BLaER1 treated with 17β-estradiol and CSF1 and Interleukin-3, amounts not matched to agents 10 nM and 100 nM (cell line): Measurements from ENCODE around the gene KDM6A.
"Not testable (repeated sequence)": the region's sequence is repeated elsewhere in the genome, so short reads cannot be mapped to it uniquely, and the experiment has no call there.

Source experiments
- H3K27ac ChIP-seq, 11 experiments: shearing (Covaris generic); formaldehyde crosslinking; 2 replicates each; pipeline ENCODE4 v1.8.1; 2022
- H3K27me3 ChIP-seq, 11 experiments: shearing (Covaris generic); formaldehyde crosslinking; 2 replicates each; pipeline ENCODE4 v1.8.1; 2022
- H3K36me3 ChIP-seq, 11 experiments: shearing (Covaris generic); formaldehyde crosslinking; 2 replicates each; pipeline ENCODE4 v1.8.1; 2022
- H3K4me1 ChIP-seq, 10 experiments: shearing (Covaris generic); formaldehyde crosslinking; 2 replicates each; pipeline ENCODE4 v1.8.1; 2022
- H3K4me2 ChIP-seq, 11 experiments: shearing (Covaris generic); formaldehyde crosslinking; 2 replicates each; pipeline ENCODE4 v1.8.1; 2022
- H3K4me3 ChIP-seq, 10 experiments: shearing (Covaris generic); formaldehyde crosslinking; 2 replicates each; pipeline ENCODE4 v1.8.1; 2022
- H3K9ac ChIP-seq, 11 experiments: shearing (Covaris generic); formaldehyde crosslinking; 2 replicates each; pipeline ENCODE4 v1.8.1; 2022
- H3K9me3 ChIP-seq, 11 experiments: shearing (Covaris generic); formaldehyde crosslinking; replicated peaks in 1 of 11; 2 replicates each; pipeline ENCODE4 v1.8.1; 2022
- H4K20me1 ChIP-seq, 11 experiments: shearing (Covaris generic); formaldehyde crosslinking; 2 replicates each; pipeline ENCODE4 v1.8.1; 2022
- Cebpa-rat ChIP-seq, 11 experiments: shearing (Covaris generic); IDR thresholded peaks; 2 replicates each; pipeline ENCODE4 v1.8.1; 2022

The KDM6A gene

GRCh38 chrX:45022150-45022549 lies 149.2 kb downstream of the KDM6A start:
- Histone ChIP-seq H3K9ac (no peak overlapping the region), H3K36me3 (peaks cover 16 to 91% (median 53%) of the 10 kb centered on the region in 11 experiments; a peak in 21 of 22 replicates), H4K20me1 (peaks cover 24 to 98% (median 73%) of the 10 kb centered on the region in 11 experiments), H3K4me3 (no peak overlapping the region), H3K27me3 (no peaks in the 10 kb centered on the region), H3K4me1 (no peaks in the 10 kb centered on the region), H3K4me2 (no peak overlapping the region), H3K27ac (no peak overlapping the region), H3K9me3 (no peaks in the 10 kb centered on the region; a peak in 1 of 22 replicates)
- TF ChIP-seq Cebpa-rat (IDR thresholded peaks at IDR 0.05), result no peak

- no peak overlapping the region for H3K4me2 ChIP-seq
- no peak for TF ChIP-seq Cebpa-rat (IDR thresholded peaks at IDR 0.05)
- H3K27ac ChIP-seq, result no peak overlapping the region
- H3K36me3 ChIP-seq, result peaks cover 27 to 91% (median 55%) of the 10 kb centered on the region in 11 experiments; a peak in 21 of 22 replicates
- no peak overlapping the region for H3K4me3 ChIP-seq
- H3K9me3 ChIP-seq, result peaks cover 0 to under 1% (median 0%) of the 10 kb centered on the region in 11 experiments; a peak in 3 of 22 replicates
- H3K4me1 ChIP-seq, result no peaks in the 10 kb centered on the region
- peaks cover 22 to 98% (median 75%) of the 10 kb centered on the region in 11 experiments; a peak in 21 of 22 replicates for H4K20me1 ChIP-seq
- H3K27me3 ChIP-seq, result no peaks in the 10 kb centered on the region
- H3K9ac ChIP-seq, result no peak overlapping the region
Observed at GRCh38 chrX:45024501-45024900, 151.5 kb downstream of the KDM6A start.

- Histone ChIP-seq H3K4me3 (no peak overlapping the region), H3K9ac (no peak overlapping the region), H3K27ac (no peak overlapping the region), H3K9me3 (peaks cover 0 to 5% (median 0%) of the 10 kb centered on the region in 11 experiments; a peak in 3 of 22 replicates), H3K27me3 (no peaks in the 10 kb centered on the region), H4K20me1 (peaks cover 25 to 99% (median 81%) of the 10 kb centered on the region in 11 experiments; a peak in 21 of 22 replicates), H3K36me3 (peaks cover 26 to 87% (median 57%) of the 10 kb centered on the region in 11 experiments; a peak in 21 of 22 replicates), H3K4me1 (no peaks in the 10 kb centered on the region), H3K4me2 (no peak overlapping the region)
- TF ChIP-seq Cebpa-rat (IDR thresholded peaks at IDR 0.05), result no peak
Observed at GRCh38 chrX:45026036-45026435, 153.0 kb downstream of the KDM6A start.

DNA sequence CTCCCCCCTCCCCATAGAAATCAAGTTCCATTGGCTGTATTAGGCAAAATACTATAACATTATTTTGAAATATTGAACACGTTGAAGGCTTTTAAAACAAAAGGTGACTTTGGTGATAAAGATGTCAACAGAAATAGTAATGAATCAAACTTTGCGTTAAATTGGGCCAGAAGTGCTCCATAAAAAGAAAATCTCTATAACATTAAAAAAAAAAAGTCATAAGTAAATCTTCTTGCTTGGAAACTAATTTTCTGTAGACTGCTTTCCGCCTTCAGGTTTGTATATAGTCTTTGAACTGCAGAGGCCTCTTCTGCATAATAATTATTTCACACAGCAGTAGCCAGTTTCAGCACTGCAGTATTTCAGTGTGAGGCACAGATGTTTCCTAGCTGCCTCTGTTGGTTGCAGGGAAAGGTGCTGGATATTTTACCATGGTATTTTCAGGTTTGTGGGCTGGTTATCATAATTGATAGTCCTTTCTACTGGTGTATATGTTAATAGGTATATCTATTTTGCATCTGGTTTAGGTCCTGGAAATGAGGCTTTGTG lies 158.9 kb downstream of the KDM6A start:
- Histone ChIP-seq H3K36me3 (peaks cover 34 to 82% (median 47%) of the 10 kb centered on the region in 11 experiments), H3K27ac (no peak overlapping the region), H3K4me3 (no peak overlapping the region), H3K4me2 (no peak overlapping the region), H3K27me3 (no peaks in the 10 kb centered on the region), H4K20me1 (peaks cover 31 to 82% (median 65%) of the 10 kb centered on the region in 11 experiments; a peak in 21 of 22 replicates), H3K9ac (no peak overlapping the region), H3K9me3 (peaks cover 0 to 11% (median 0%) of the 10 kb centered on the region in 11 experiments; a peak in 4 of 22 replicates), H3K4me1 (no peaks in the 10 kb centered on the region)
- TF ChIP-seq Cebpa-rat (IDR thresholded peaks at IDR 0.05), result no peak

DNA sequence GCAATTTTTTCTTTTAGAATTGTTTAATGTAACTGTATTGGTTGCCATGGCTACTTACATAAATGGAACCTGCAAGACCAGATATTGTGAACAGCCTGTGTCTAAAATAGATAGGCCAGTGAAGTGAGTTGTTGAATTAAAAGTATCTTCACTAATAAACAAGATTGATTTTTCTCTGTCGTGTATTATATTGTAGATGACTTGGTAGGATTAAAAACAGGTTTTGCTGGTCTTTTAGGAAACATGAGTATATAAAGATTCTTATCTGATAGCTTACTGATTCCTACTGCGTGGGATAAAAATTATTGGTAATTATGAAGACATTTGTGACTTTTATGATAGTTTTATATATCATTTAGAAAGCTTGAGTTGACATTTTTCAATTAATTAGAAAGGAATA lies 162.1 kb downstream of the KDM6A start:
- peaks cover 20 to 51% (median 38%) of the 10 kb centered on the region in 11 experiments; a peak in 21 of 22 replicates for H4K20me1 ChIP-seq
- H3K4me2 ChIP-seq, result no peak overlapping the region
- H3K36me3 ChIP-seq, result peaks cover 39 to 77% (median 51%) of the 10 kb centered on the region in 11 experiments
- H3K4me1 ChIP-seq, result no peaks in the 10 kb centered on the region
- H3K27me3 ChIP-seq, result no peaks in the 10 kb centered on the region
- no peak for TF ChIP-seq Cebpa-rat (IDR thresholded peaks at IDR 0.05)
- no peak overlapping the region for H3K27ac ChIP-seq
- H3K4me3 ChIP-seq, result no peak overlapping the region
- peaks cover 18 to 29% (median 20%) of the 10 kb centered on the region in 11 experiments for H3K9me3 ChIP-seq
- H3K9ac ChIP-seq, result no peak overlapping the region

- peaks cover 20 to 40% (median 27%) of the 10 kb centered on the region in 11 experiments; a peak in 21 of 22 replicates for H4K20me1 ChIP-seq
- TF ChIP-seq Cebpa-rat (IDR thresholded peaks at IDR 0.05), result no peak
- no peak overlapping the region for H3K4me2 ChIP-seq
- H3K4me3 ChIP-seq, result no peak overlapping the region
- H3K9ac ChIP-seq, result no peak overlapping the region
- no peaks in the 10 kb centered on the region for H3K4me1 ChIP-seq
- H3K27me3 ChIP-seq, result no peaks in the 10 kb centered on the region
- peaks cover 36 to 67% (median 50%) of the 10 kb centered on the region in 11 experiments for H3K36me3 ChIP-seq
- H3K9me3 ChIP-seq, result peaks cover 18 to 29% (median 21%) of the 10 kb centered on the region in 11 experiments
- H3K27ac ChIP-seq, result no peak overlapping the region
Observed at GRCh38 chrX:45036161-45036560, 163.2 kb downstream of the KDM6A start.

DNA sequence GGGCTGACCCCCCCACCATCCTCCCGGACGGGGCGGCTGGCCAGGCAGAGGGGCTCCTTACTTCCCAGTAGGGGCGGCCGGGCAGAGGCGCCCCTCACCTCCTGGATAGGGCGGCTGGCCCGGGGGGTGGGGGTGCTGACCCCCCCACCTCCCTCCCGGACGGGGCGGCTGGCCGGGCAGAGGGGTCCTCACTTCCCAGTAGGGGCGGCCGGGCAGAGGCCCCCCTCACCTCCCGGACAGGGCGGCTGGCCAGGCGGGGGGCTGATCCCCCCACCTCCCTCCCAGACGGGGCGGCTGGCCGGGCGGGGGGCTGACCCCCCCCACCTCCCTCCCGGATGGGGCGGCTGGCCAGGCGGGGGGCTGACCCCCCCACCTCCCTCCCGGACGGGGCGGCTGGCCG lies 167.1 kb downstream of the KDM6A start:
- H3K4me3 ChIP-seq, H3K9ac ChIP-seq, H3K27ac ChIP-seq, H3K4me1 ChIP-seq, H3K27me3 ChIP-seq, H3K4me2 ChIP-seq: not testable (repeated sequence)
- Histone ChIP-seq H3K36me3 (peaks cover 36 to 57% (median 47%) of the 10 kb centered on the region in 11 experiments), H4K20me1 (peaks cover 0 to 19% (median 0%) of the 10 kb centered on the region in 11 experiments; a peak in 6 of 22 replicates), H3K9me3 (peaks cover 18 to 32% (median 24%) of the 10 kb centered on the region in 11 experiments)

GRCh38 chrX:45046417-45046816 lies 173.4 kb downstream of the KDM6A start:
- TF ChIP-seq Cebpa-rat (IDR thresholded peaks at IDR 0.05), result no peak
- H3K4me1 ChIP-seq, result no peaks in the 10 kb centered on the region
- H3K4me3 ChIP-seq, result no peak overlapping the region
- no peaks in the 10 kb centered on the region for H3K27me3 ChIP-seq
- H4K20me1 ChIP-seq, result peaks cover 0 to 66% (median 0%) of the 10 kb centered on the region in 11 experiments; a peak in 6 of 22 replicates
- peaks cover 0 to 11% (median 0%) of the 10 kb centered on the region in 11 experiments; a peak in 5 of 22 replicates for H3K9me3 ChIP-seq
- peaks cover 29 to 69% (median 54%) of the 10 kb centered on the region in 11 experiments for H3K36me3 ChIP-seq
- H3K4me2 ChIP-seq, result no peak overlapping the region
- H3K27ac ChIP-seq, result no peak overlapping the region
- no peak overlapping the region for H3K9ac ChIP-seq

- Histone ChIP-seq H3K9me3 (no peaks in the 10 kb centered on the region), H3K4me1 (no peaks in the 10 kb centered on the region), H3K4me2 (no peak overlapping the region), H3K4me3 (no peak overlapping the region), H4K20me1 (peaks cover 0 to 70% (median 4%) of the 10 kb centered on the region in 11 experiments; a peak in 9 of 22 replicates), H3K36me3 (peaks cover 44 to 81% (median 63%) of the 10 kb centered on the region in 11 experiments), H3K9ac (no peak overlapping the region), H3K27ac (no peak overlapping the region), H3K27me3 (no peaks in the 10 kb centered on the region)
- no peak for TF ChIP-seq Cebpa-rat (IDR thresholded peaks at IDR 0.05)
Observed at GRCh38 chrX:45050558-45050957, 177.6 kb downstream of the KDM6A start.
